HEK293 (cell line): ENCODE data around the gene CRYBA2.

ENCODE experiments used
- CTCF ChIA-PET: fragments of 350-600 bp; formaldehyde crosslinking; extraction: SDS; loops from one replicate; lab custom pipeline; 2021; ENCODE audit warnings: antibody characterized with exemption; lab: Yijun Ruan, JAX
- POLR2A ChIA-PET: fragments of 300-600 bp; formaldehyde crosslinking; extraction: SDS; loops from one replicate; lab custom pipeline; 2020; ENCODE audit warnings: antibody characterized with exemption, inconsistent platforms; lab: Yijun Ruan, JAX
- H3K27ac ChIP-seq: fragments of 200-500 bp; sonication (Bioruptor generic); 2 replicates; pipeline ENCODE4 v1.5.1; 2014; ENCODE audit warnings: low read depth, low read length, control low read depth, inconsistent platforms; ENCODE audit errors: extremely low read depth
- H3K36me3 ChIP-seq, 2 experiments: fragments of 200-500 bp in 1 of 2; sonication (Bioruptor generic) in 1 of 2; 1 replicate in 1 of 2; 2 replicates in 1 of 2; pipeline ENCODE4 v1.5.1; 2014 to 2017; ENCODE audit warnings: inconsistent platforms in 2 of 2, low read length in 2 of 2; ENCODE audit not compliant: control insufficient read depth in 2 of 2, insufficient read depth in 1 of 2
- H3K4me1 ChIP-seq: fragments of 200-500 bp; sonication (Bioruptor generic); 2 replicates; pipeline ENCODE4 v1.5.1; 2014; ENCODE audit warnings: mild to moderate bottlenecking, low read length, inconsistent platforms; ENCODE audit not compliant: control insufficient read depth, insufficient read depth
- H3K4me3 ChIP-seq: 2 replicates; pipeline ENCODE4 v1.5.1; 2011; ENCODE audit warnings: low read depth, mild to moderate bottlenecking, control low read depth, low read length, moderate library complexity
- H3K9me3 ChIP-seq: fragments of 200-500 bp; sonication (Bioruptor generic); 2 replicates; pipeline ENCODE4 v1.5.1; 2014; ENCODE audit warnings: low read depth, low read length, inconsistent platforms; ENCODE audit not compliant: control insufficient read depth, insufficient read depth
- CTCF ChIP-seq: fragments of 450-650 bp; formaldehyde crosslinking; IDR thresholded peaks from 2 replicates; pipeline ENCODE4 v1.5.1; 2016; ENCODE audit warnings: missing biosample characterization, missing genetic modification characterization
- EGR2 ChIP-seq: fragments of 450-650 bp; formaldehyde crosslinking; IDR thresholded peaks from 2 replicates; pipeline ENCODE4 v1.5.1; 2016; ENCODE audit warnings: low read depth, missing biosample characterization, missing genetic modification characterization
- KLF1 ChIP-seq: fragments of 450-650 bp; formaldehyde crosslinking; IDR thresholded peaks from 2 replicates; pipeline ENCODE4 v1.5.1; 2016; ENCODE audit warnings: missing biosample characterization, missing genetic modification characterization
- KLF17 ChIP-seq: fragments of 450-650 bp; formaldehyde crosslinking; IDR thresholded peaks from 2 replicates; pipeline ENCODE4 v1.5.1; 2016; ENCODE audit warnings: missing biosample characterization, missing genetic modification characterization
- KLF8 ChIP-seq: fragments of 450-650 bp; formaldehyde crosslinking; IDR thresholded peaks from 2 replicates; pipeline ENCODE4 v1.5.1; 2016; ENCODE audit warnings: missing biosample characterization, missing genetic modification characterization
- PATZ1 ChIP-seq: fragments of 450-650 bp; formaldehyde crosslinking; IDR thresholded peaks from 2 replicates; pipeline ENCODE4 v1.5.1; 2016; ENCODE audit warnings: missing biosample characterization, missing genetic modification characterization
- REPIN1 ChIP-seq: fragments of 450-650 bp; formaldehyde crosslinking; IDR thresholded peaks from 2 replicates; pipeline ENCODE4 v1.5.1; 2017; ENCODE audit warnings: missing biosample characterization, missing genetic modification characterization, low read depth
- YY1 ChIP-seq: fragments of 450-650 bp; formaldehyde crosslinking; IDR thresholded peaks from 2 replicates; pipeline ENCODE4 v1.5.1; 2018; ENCODE audit warnings: missing biosample characterization, missing genetic modification characterization
- ZFHX2 ChIP-seq: fragments of 450-650 bp; formaldehyde crosslinking; conservative IDR thresholded peaks from 2 replicates; pipeline ENCODE4 v1.5.1; 2016; ENCODE audit warnings: missing biosample characterization, missing genetic modification characterization
- ZNF341 ChIP-seq: fragments of 450-650 bp; formaldehyde crosslinking; IDR thresholded peaks from 2 replicates; pipeline ENCODE4; 2016; ENCODE audit warnings: low read depth, missing biosample characterization, missing genetic modification characterization
- ZNF404 ChIP-seq: fragments of 450-650 bp; formaldehyde crosslinking; IDR thresholded peaks from 2 replicates; pipeline ENCODE4 v1.5.1; 2017; ENCODE audit warnings: missing biosample characterization, missing genetic modification characterization
- ZNF473 ChIP-seq: fragments of 450-650 bp; formaldehyde crosslinking; IDR thresholded peaks from 2 replicates; pipeline ENCODE4 v1.5.1; 2017; ENCODE audit warnings: missing biosample characterization, missing genetic modification characterization
- ZNF488 ChIP-seq: fragments of 450-650 bp; formaldehyde crosslinking; IDR thresholded peaks from 2 replicates; pipeline ENCODE4 v1.5.1; 2016; ENCODE audit warnings: missing biosample characterization, missing genetic modification characterization
- ZNF544 ChIP-seq: fragments of 450-650 bp; formaldehyde crosslinking; IDR thresholded peaks from 2 replicates; pipeline ENCODE4 v1.5.0; 2017; ENCODE audit warnings: missing biosample characterization, missing genetic modification characterization
- ZNF692 ChIP-seq: fragments of 450-650 bp; formaldehyde crosslinking; IDR thresholded peaks from 2 replicates; pipeline ENCODE4 v1.5.1; 2016; ENCODE audit warnings: missing biosample characterization, missing genetic modification characterization
- ZNF785 ChIP-seq: fragments of 450-650 bp; formaldehyde crosslinking; IDR thresholded peaks from 2 replicates; pipeline ENCODE4 v1.5.1; 2016; ENCODE audit warnings: missing biosample characterization, missing genetic modification characterization
- ZNF791 ChIP-seq: fragments of 450-650 bp; formaldehyde crosslinking; IDR thresholded peaks from 2 replicates; pipeline ENCODE4 v1.5.1; 2016; ENCODE audit warnings: missing biosample characterization, missing genetic modification characterization

Gene CRYBA2

GRCh38 chr2:219002395-219003266, 9.4 kb upstream of the CRYBA2 start (continued):
- TF ChIP-seq ZNF404 (tag by site-specific recombination) (no peak), REPIN1 (tag by site-specific recombination) (no peak), KLF8 (tag by site-specific recombination) (peak; percentile 56; the same call in 1 of the 2 replicates), ZNF785 (tag by site-specific recombination) (peak; percentile 71; the same call in 1 of the 2 replicates), PATZ1 (tag by site-specific recombination) (peak; percentile 93; the same call in 1 of the 2 replicates), CTCF (tag by site-specific recombination) (peak; percentile 86)

GRCh38 chr2:219001577-219002394, 8.6 kb upstream of the CRYBA2 start:
- ChIA-PET POLR2A (interaction anchor here (0.5 kb wide), 1 partner anchor 242 kb away, joined by 3 read pairs; no protein-coding TSS in a partner anchor), CTCF (interaction anchor here (0.5 to 3.9 kb wide), 38 partner anchors 8 to 1518 kb away, joined by 3 to 31 read pairs (median 4); partner anchors contain the start of gene CDK5R2)
- no peaks in the 10 kb centered on the region for H3K36me3 ChIP-seq
- peak overlapping the region; percentile 28 for H3K4me3 ChIP-seq
- no peak overlapping the region for H3K27ac ChIP-seq
- TF ChIP-seq YY1 (tag by site-specific recombination) = no peak
- no peak for TF ChIP-seq ZNF692
- TF ChIP-seq ZNF473 (tag by site-specific recombination) = no peak
- no peak for TF ChIP-seq ZNF341
- no peak for TF ChIP-seq ZNF791 (tag by site-specific recombination)
- peak; percentile 84 for TF ChIP-seq EGR2 (tag by site-specific recombination)
- peak; percentile 90 for TF ChIP-seq KLF1
- TF ChIP-seq ZNF544 (tag by site-specific recombination) = no peak
- 0 out of 2 replicates have a peak, but pooled peaks have one; percentile 46 for TF ChIP-seq KLF17
- TF ChIP-seq ZFHX2 (tag by site-specific recombination) = peak; percentile 80
- no peak for TF ChIP-seq ZNF488
- H3K4me1 ChIP-seq = no peaks in the 10 kb centered on the region
- H3K9me3 ChIP-seq = no peaks in the 10 kb centered on the region
